Keratinocyte (primary cell): Measurements from ENCODE around the gene TMEM208. TPM values are rescaled to one million over a fixed set of nuclear protein-coding genes. Genes with fewer than 3 reads are reported as not detected.

Source experiments
- DNase-seq: peaks from one replicate; pipeline ENCODE4 v3.0.0-alpha.2; 2011; ENCODE audit warnings: low read depth, missing footprints, low spot score
- FAIRE-seq: peaks from 2 replicates; lab custom pipeline; 2011; peaks lifted over from hg19 to GRCh38; lab: Jason Lieb, UNC
- H2AFZ ChIP-seq: 2 replicates; pipeline ENCODE4 v1.6.0; 2012; ENCODE audit warnings: low read length, control low read depth, inconsistent platforms; ENCODE audit not compliant: control insufficient read depth
- H3K27ac ChIP-seq: 2 replicates; pipeline ENCODE4 v1.5.1; 2011; ENCODE audit warnings: low read length; ENCODE audit not compliant: control insufficient read depth, insufficient read depth
- H3K27me3 ChIP-seq: 3 replicates; pipeline ENCODE4 v1.6.0; 2011; ENCODE audit warnings: low read length; ENCODE audit not compliant: control insufficient read depth, insufficient read depth; ENCODE audit errors: extremely low read depth
- H3K36me3 ChIP-seq, 2 experiments: 2 replicates in 1 of 2; 3 replicates in 1 of 2; pipeline ENCODE4 v1.5.1; 2011; ENCODE audit warnings: low read length in 2 of 2, mild to moderate bottlenecking in 1 of 2; ENCODE audit not compliant: control insufficient read depth in 2 of 2, insufficient read depth in 2 of 2; ENCODE audit errors: extremely low read depth in 1 of 2
- H3K4me1 ChIP-seq: 3 replicates; pipeline ENCODE4 v1.5.1; 2011; ENCODE audit warnings: low read length; ENCODE audit not compliant: control insufficient read depth, insufficient read depth; ENCODE audit errors: extremely low read depth
- H3K4me2 ChIP-seq: 3 replicates; pipeline ENCODE4 v1.6.0; 2011; ENCODE audit warnings: low read depth, low read length; ENCODE audit not compliant: control insufficient read depth, insufficient read depth; ENCODE audit errors: extremely low read depth
- H3K4me3 ChIP-seq, 3 experiments: fragments of 200-600 bp in 1 of 3; sonication (generic) in 1 of 3; 2 replicates in 2 of 3; 3 replicates in 1 of 3; pipeline ENCODE4 v1.5.1; 2011 to 2016; ENCODE audit warnings: low read length in 3 of 3, mild to moderate bottlenecking in 3 of 3, control low read depth in 2 of 3, inconsistent platforms in 1 of 3, low read depth in 1 of 3, mixed read lengths in 1 of 3, mixed run types in 1 of 3, moderate library complexity in 1 of 3; ENCODE audit not compliant: control insufficient read depth in 2 of 3, insufficient read depth in 2 of 3; ENCODE audit errors: extremely low read depth in 1 of 3
- H3K79me2 ChIP-seq: 2 replicates; pipeline ENCODE4 v1.6.0; 2012; ENCODE audit warnings: low read length; ENCODE audit not compliant: control insufficient read depth, insufficient read depth
- H3K9ac ChIP-seq: 3 replicates; pipeline ENCODE4 v1.6.0; 2011; ENCODE audit warnings: low read length; ENCODE audit not compliant: control insufficient read depth, insufficient read depth; ENCODE audit errors: extremely low read depth
- H3K9me1 ChIP-seq: 3 replicates; pipeline ENCODE4 v1.6.0; 2011; ENCODE audit warnings: low read length; ENCODE audit not compliant: control insufficient read depth, insufficient read depth; ENCODE audit errors: extremely low read depth
- H3K9me3 ChIP-seq: 2 replicates; pipeline ENCODE4 v1.5.1; 2012; ENCODE audit warnings: low read depth, low read length; ENCODE audit not compliant: control insufficient read depth
- H4K20me1 ChIP-seq: 3 replicates; pipeline ENCODE4 v1.6.0; 2011; ENCODE audit warnings: low read length; ENCODE audit not compliant: control insufficient read depth, insufficient read depth; ENCODE audit errors: extremely low read depth
- EZH2 ChIP-seq: IDR thresholded peaks from one replicate; pipeline ENCODE4 v1.6.1; 2012; ENCODE audit warnings: inconsistent platforms, mild to moderate bottlenecking, low read length, moderate library complexity
- dilution Hi-C: fragments of 300-500 bp; cut with MboI; formaldehyde crosslinking; loops from one replicate; pipeline ENCODE4 v1.7.0; 2020; ENCODE audit warnings: low sequenced_read_pairs; ENCODE audit not compliant: extremely low pct_ligation_motif_present
- polyA plus RNA-seq, 5 experiments: library from polyadenylated mRNA; depleted of rRNA in 3 of 5; stranded (reverse) in 3 of 5; stranded (forward) in 1 of 5; unstranded in 1 of 5; fragments of >200 nt; gene quantifications; 1 replicate in 1 of 5; 2 replicates in 3 of 5; 3 replicates in 1 of 5; pipeline versions ENCODE4 v1.2.1 to v1.2.3, GENCODE V29; 2011 to 2012; ENCODE audit warnings: missing spikeins in 2 of 5, low read depth in 1 of 5, low replicate concordance in 1 of 5
- TF ChIP-seq, protein P1 (sequence below), 3 experiments: IDR thresholded peaks in 1 of 3; conservative IDR thresholded peaks in 1 of 3; optimal IDR thresholded peaks in 1 of 3; 2 replicates in 2 of 3; 3 replicates in 1 of 3; pipeline versions ENCODE3 to v1.5.1; 2011; ENCODE audit warnings: low read length in 3 of 3, mild to moderate bottlenecking in 3 of 3, moderate library complexity in 2 of 3, control low read depth in 1 of 3, inconsistent platforms in 1 of 3; ENCODE audit not compliant: insufficient read depth in 2 of 3; ENCODE audit errors: extremely low read depth in 1 of 3

The TMEM208 gene
- polyA plus RNA-seq, 1 donor (not counting 4 experiments of a cell fraction or from before 2014, with no cell fraction given), result 44.9 TPM

- FAIRE-seq (no peak), DNase-seq (no peak)
- no peaks in the 10 kb centered on the region for H3K9me3 ChIP-seq
- H3K36me3 ChIP-seq, result peaks cover 3 to 26% of the 10 kb centered on the region in 2 experiments
- no peak overlapping the region for H3K4me3 ChIP-seq
- dilution Hi-C loops, result no loop called here
- TF ChIP-seq EZH2, result no peak
- TF ChIP-seq, protein P1, sequence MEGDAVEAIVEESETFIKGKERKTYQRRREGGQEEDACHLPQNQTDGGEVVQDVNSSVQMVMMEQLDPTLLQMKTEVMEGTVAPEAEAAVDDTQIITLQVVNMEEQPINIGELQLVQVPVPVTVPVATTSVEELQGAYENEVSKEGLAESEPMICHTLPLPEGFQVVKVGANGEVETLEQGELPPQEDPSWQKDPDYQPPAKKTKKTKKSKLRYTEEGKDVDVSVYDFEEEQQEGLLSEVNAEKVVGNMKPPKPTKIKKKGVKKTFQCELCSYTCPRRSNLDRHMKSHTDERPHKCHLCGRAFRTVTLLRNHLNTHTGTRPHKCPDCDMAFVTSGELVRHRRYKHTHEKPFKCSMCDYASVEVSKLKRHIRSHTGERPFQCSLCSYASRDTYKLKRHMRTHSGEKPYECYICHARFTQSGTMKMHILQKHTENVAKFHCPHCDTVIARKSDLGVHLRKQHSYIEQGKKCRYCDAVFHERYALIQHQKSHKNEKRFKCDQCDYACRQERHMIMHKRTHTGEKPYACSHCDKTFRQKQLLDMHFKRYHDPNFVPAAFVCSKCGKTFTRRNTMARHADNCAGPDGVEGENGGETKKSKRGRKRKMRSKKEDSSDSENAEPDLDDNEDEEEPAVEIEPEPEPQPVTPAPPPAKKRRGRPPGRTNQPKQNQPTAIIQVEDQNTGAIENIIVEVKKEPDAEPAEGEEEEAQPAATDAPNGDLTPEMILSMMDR (optimal IDR thresholded peaks at IDR 0.05 in 1 of 3, IDR thresholded peaks at IDR 0.05 in 1 of 3, conservative IDR thresholded peaks at IDR 0.05 in 1 of 3; ENCODE audit: extremely low read depth in 1 of 3, insufficient read depth in 2 of 3, low read length in 3 of 3), result no peak
- H4K20me1 ChIP-seq, result no peaks in the 10 kb centered on the region
- H3K9me1 ChIP-seq, result peaks cover 6% of the 10 kb centered on the region
- no peak overlapping the region for H3K27ac ChIP-seq
- no peak overlapping the region for H2AFZ ChIP-seq
- H3K4me2 ChIP-seq, result no peak overlapping the region
- no peaks in the 10 kb centered on the region for H3K27me3 ChIP-seq
- H3K9ac ChIP-seq, result no peak overlapping the region
- peaks cover 9% of the 10 kb centered on the region for H3K79me2 ChIP-seq
- peaks cover 32% of the 10 kb centered on the region for H3K4me1 ChIP-seq
Observed at GRCh38 chr16:67204076-67204475, 22.9 kb upstream of the TMEM208 start.

DNA sequence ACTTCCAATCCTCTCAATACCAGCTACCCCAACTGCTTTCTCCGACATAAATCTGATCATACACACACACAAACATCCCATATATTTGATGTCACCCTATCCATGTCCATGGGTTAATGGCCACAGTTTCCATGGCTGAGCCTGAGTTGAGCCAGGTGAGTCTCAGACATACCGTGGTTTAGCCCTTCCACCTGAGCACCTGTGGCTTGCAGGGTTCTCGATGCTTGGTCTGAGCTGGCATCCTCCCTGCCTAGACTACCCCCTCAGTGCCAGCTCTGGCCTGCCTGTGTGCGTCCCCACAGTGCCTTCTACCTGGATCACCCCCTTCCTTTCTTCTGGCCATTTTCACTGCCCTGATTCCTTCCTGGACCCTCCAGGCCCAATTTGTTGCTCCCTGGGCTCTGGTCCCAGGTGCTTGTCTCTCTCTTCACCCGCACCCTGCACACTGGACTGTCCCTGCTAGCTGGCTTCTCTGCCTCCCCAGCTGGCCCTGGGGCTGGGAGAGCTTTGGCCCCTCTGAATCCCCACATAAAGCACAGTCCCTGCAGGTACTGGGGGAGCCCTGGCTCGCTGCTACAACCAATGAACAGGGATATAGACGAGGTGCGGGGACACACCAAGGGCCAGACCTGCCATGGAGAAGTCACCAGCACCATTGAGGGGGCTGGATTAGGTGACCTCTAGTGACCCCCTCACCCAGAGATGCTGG lies 20.6 kb upstream of the TMEM208 start:
- dilution Hi-C loops, result no loop called here
- H3K4me3 ChIP-seq, result no peak overlapping the region
- no peak overlapping the region for H2AFZ ChIP-seq
- H4K20me1 ChIP-seq, result no peaks in the 10 kb centered on the region
- no peaks in the 10 kb centered on the region for H3K9me3 ChIP-seq
- DNase-seq, result no peak
- H3K4me1 ChIP-seq, result peaks cover 27% of the 10 kb centered on the region
- peak overlapping the region; percentile 48 for H3K4me2 ChIP-seq
- H3K27me3 ChIP-seq, result no peaks in the 10 kb centered on the region
- TF ChIP-seq, protein P1 (optimal IDR thresholded peaks at IDR 0.05 in 1 of 3, IDR thresholded peaks at IDR 0.05 in 1 of 3, conservative IDR thresholded peaks at IDR 0.05 in 1 of 3; ENCODE audit: extremely low read depth in 1 of 3, insufficient read depth in 2 of 3, low read length in 3 of 3), result no peak
- no peak for TF ChIP-seq EZH2
- no peak for FAIRE-seq
- no peaks in the 10 kb centered on the region for H3K79me2 ChIP-seq
- no peak overlapping the region for H3K27ac ChIP-seq
- H3K9ac ChIP-seq, result no peak overlapping the region
- peaks cover 4% of the 10 kb centered on the region for H3K9me1 ChIP-seq
- peaks cover 3 to 22% of the 10 kb centered on the region in 2 experiments for H3K36me3 ChIP-seq
